K562 (cell line): Measurements from ENCODE around the gene AMFR.

Experiments used
- ATF7 ChIP-seq: fragments of 450-650 bp; IDR thresholded peaks from 2 replicates; pipeline ENCODE4 v1.7.1; 2014; ENCODE audit warnings: mild to moderate bottlenecking, moderate library complexity
- FOS ChIP-seq: IDR thresholded peaks from 3 replicates; pipeline ENCODE4 v1.6.1; 2011; ENCODE audit not compliant: insufficient read length; ENCODE audit errors: extremely low read depth
- GABPA ChIP-seq: fragments of 200-800 bp; sonication (Bioruptor generic); conservative IDR thresholded peaks from 2 replicates; pipeline ENCODE4 v1.6.1; 2016; ENCODE audit warnings: low read depth, missing genetic modification characterization, missing compliant biosample characterization
- GATAD2B ChIP-seq: fragments of 450-650 bp; IDR thresholded peaks from 2 replicates; pipeline ENCODE4 v1.6.1; 2017; ENCODE audit warnings: mild to moderate bottlenecking, borderline replicate concordance
- HDAC1 ChIP-seq, 2 experiments: fragments of 450-650 bp; IDR thresholded peaks; 2 replicates each; pipeline ENCODE4 v1.6.1; 2016 to 2017; ENCODE audit warnings: inconsistent platforms in 1 of 2, mild to moderate bottlenecking in 1 of 2, moderate library complexity in 1 of 2
- KLF1 ChIP-seq: fragments of 450-650 bp; IDR thresholded peaks from 2 replicates; pipeline ENCODE4 v1.6.1; 2016; ENCODE audit warnings: missing genetic modification characterization, missing compliant biosample characterization
- LARP7 ChIP-seq: fragments of 450-650 bp; IDR thresholded peaks from 2 replicates; pipeline ENCODE4 v1.6.1; 2016
- MTA1 ChIP-seq: fragments of 450-650 bp; IDR thresholded peaks from 2 replicates; pipeline ENCODE4 v1.6.1; 2017; ENCODE audit warnings: borderline replicate concordance
- NFRKB ChIP-seq: fragments of 450-650 bp; IDR thresholded peaks from 2 replicates; pipeline ENCODE4 v1.6.1; 2016; ENCODE audit warnings: low read depth
- YY1 ChIP-seq, 3 experiments: IDR thresholded peaks; 2 replicates each; pipeline ENCODE4 v1.6.1; 2011; ENCODE audit warnings: low read length in 2 of 3, mild to moderate bottlenecking in 2 of 3, moderate library complexity in 2 of 3, borderline replicate concordance in 1 of 3, control low read depth in 1 of 3, low read depth in 1 of 3; ENCODE audit not compliant: insufficient read depth in 3 of 3, insufficient replicate concordance in 2 of 3, control insufficient read depth in 1 of 3, insufficient read length in 1 of 3; ENCODE audit errors: extremely low read depth in 1 of 3

GRCh38 chr16:56347166-56347565 is 78.2 kb downstream of the AMFR start:
- TF ChIP-seq GABPA (tag): no peak
- TF ChIP-seq ATF7: no peak
- TF ChIP-seq GATAD2B: no peak
- TF ChIP-seq NFRKB: no peak
- TF ChIP-seq MTA1: no peak
- TF ChIP-seq KLF1 (tag): no peak
- TF ChIP-seq LARP7: no peak
- TF ChIP-seq HDAC1 (IDR thresholded peaks at IDR 0.05): no peak
- TF ChIP-seq FOS: no peak
- no peak for TF ChIP-seq YY1 (IDR thresholded peaks at IDR 0.05; ENCODE audit: borderline replicate concordance in 1 of 3, control insufficient read depth in 1 of 3, extremely low read depth in 1 of 3, insufficient read depth in 3 of 3, insufficient read length in 1 of 3, insufficient replicate concordance in 2 of 3, low read depth in 1 of 3, low read length in 2 of 3)
